ENCODE data around the gene GPAM.

- TF ChIP-seq CTCF (IDR thresholded peaks at IDR 0.05; ENCODE audit: insufficient read depth, low read depth, low read length), result no peak
- TF ChIP-seq EZH2 (IDR thresholded peaks at IDR 0.05; ENCODE audit: insufficient read depth, low read length), result no peak
Observed at GRCh38 chr10:112201334-112201733, 17.8 kb upstream of the GPAM start.

Measured in astrocyte (in vitro differentiated cells and primary cell).